Heart right ventricle (tissue), 16 donors: ENCODE results near the gene NOM1. TPM values are rescaled to one million over a fixed set of nuclear protein-coding genes. Genes with fewer than 3 reads are reported as not detected.

Experiments used
- ATAC-seq, 8 donors: fragments of 200-7000 bp; cut with Tn5 transposase; one replicate each; pipeline ENCODE4 v1.9.1; 2020; ENCODE audit warnings: mild to moderate bottlenecking in 8 of 8, moderate library complexity in 8 of 8, moderate number of reproducible peaks in 1 of 8
- DNase-seq, 2 donors: peaks; one replicate each; pipeline ENCODE4 v3.0.0-alpha.2; 2020
- H3K27ac ChIP-seq, 10 donors: fragments of 200-600 bp; sonication (generic) in 2 of 10; one replicate each; pipeline versions ENCODE4 v1.5.0 to v1.8.0; 2020 to 2022; ENCODE audit warnings: mild to moderate bottlenecking in 3 of 10
- H3K27me3 ChIP-seq, 7 donors: fragments of 200-600 bp; one replicate each; pipeline ENCODE4 v1.8.0; 2021 to 2022; ENCODE audit warnings: mild to moderate bottlenecking in 2 of 7
- H3K36me3 ChIP-seq, 9 donors: fragments of 200-600 bp; sonication (generic) in 1 of 9; one replicate each; pipeline versions ENCODE4 v1.5.0 to v1.8.0; 2020 to 2022; ENCODE audit warnings: mild to moderate bottlenecking in 2 of 9
- H3K4me1 ChIP-seq, 9 donors: fragments of 200-600 bp; sonication (generic) in 1 of 9; one replicate each; pipeline versions ENCODE4 v1.5.0 to v1.8.0; 2020 to 2022; ENCODE audit warnings: mild to moderate bottlenecking in 4 of 9
- H3K4me3 ChIP-seq, 10 donors: fragments of 200-600 bp; sonication (generic) in 2 of 10; one replicate each; pipeline versions ENCODE4 v1.5.0 to v1.8.0; 2020 to 2022; ENCODE audit warnings: mild to moderate bottlenecking in 7 of 10, moderate library complexity in 2 of 10
- H3K9me3 ChIP-seq, 11 donors: fragments of 200-600 bp in 10 of 11; sonication (generic) in 2 of 11; one replicate each; pipeline versions ENCODE4 v1.5.0 to v1.8.0; 2013 to 2022; ENCODE audit warnings: mild to moderate bottlenecking in 2 of 11, control low read depth in 1 of 11, moderate library complexity in 1 of 11
- CTCF ChIP-seq, 9 donors: fragments of 200-600 bp; sonication (generic) in 2 of 9; IDR thresholded peaks; one replicate each; pipeline versions ENCODE4 v1.5.0 to v1.8.0; 2021 to 2022; ENCODE audit warnings: antibody characterized with exemption in 9 of 9, mild to moderate bottlenecking in 5 of 9, moderate library complexity in 1 of 9
- WGBS, 2 donors: extraction: QIAGEN DNeasy Blood & Tissue Kit; methylation state at CpG; one replicate each; pipeline ENCODE4 v1.1.7; 2013; ENCODE audit warnings: inconsistent platforms in 1 of 2; 5-methylcytosine and 5-hydroxymethylcytosine counted together
- intact Hi-C, 10 donors: fragments of 100-400 bp; cut with DNase I; formaldehyde crosslinking; loops; one replicate each; pipeline versions ENCODE4 v1.11.1 to v1.14.2; 2022
- polyA plus RNA-seq, 2 donors: library from polyadenylated mRNA; stranded (reverse); fragments of 200-250 nt; gene quantifications; one replicate each; pipeline ENCODE4 v1.2.3, GENCODE V29; 2013
- total RNA-seq, 10 donors: library from RNA; stranded (reverse); fragmentation: NEBNext Ultra II Directional in 3 of 10; extraction: Animal tissue kit (Norgen Biotek cat#: 25700) in 3 of 10; gene quantifications; one replicate each; pipeline versions ENCODE4 v1.2.1 to v1.2.4, GENCODE V29; 2021 to 2023
- donor health status: Arrhythmogenic right ventricular cardiomyopathy.
- donor health status: ischemic (EF 13 %, LVEDD 7.1; RV severe dilation, severe dysfunction).
- donor health status: healthy with polysubstance abuse.
- donor health status: DM: no; HTN: yes; CAD: no.
- donor health status: DM: no; HTN: no; CAD: no.
- donor health status: ischemic (EF 25% LVEDD 6.9; RV normal size, moderate dysfunction).
- donor health status: ischemic (EF 25% LVEDD 5.7; RV mildly dilated, moderate dysfunction).
- donor health status: healthy.
- donor health status: DM: yes; HTN: yes; CAD: no.
- donor health status: Ischemic cardiomyopathy.
- donor health status: ischemic (EF 35%, LVEDD 5.7; RV mildly dilated, moderate dysfunction).
- donor health status: nonischemic (EF 11% LVEDD 7.7; RV severe dilation, severe dysfunction).
- donor health status: DM: yes; HTN: yes; CAD: no.
- donor health status: PGD.
- donor health status: ischemic (EF 29% LVEDD 5.4; RV normal size, mild dysfunction).
- donor health status: nonischemic (EF 23%, LVEDD 6.1; RV moderate dilation, normal function).

Gene NOM1
- total and polyA plus RNA-seq, 12 donors = 4.2 to 13.6 (median 8.3) TPM

GRCh38 chr7:156963472-156963871 lies 14.0 kb downstream of the NOM1 start:
- no peak for TF ChIP-seq CTCF (IDR thresholded peaks at IDR 0.05)
- no peaks in the 10 kb centered on the region for H3K9me3 ChIP-seq
- no peaks in the 10 kb centered on the region for H3K27me3 ChIP-seq
- no peak overlapping the region for H3K4me3 ChIP-seq
- no peak for ATAC-seq
- WGBS, 2 donors = 92 to 93% methylated on average over 12 of the region's 12 CpGs
- peaks cover 3 to 100% (median 65%) of the 10 kb centered on the region in 9 donors for H3K36me3 ChIP-seq
- H3K27ac ChIP-seq = no peak overlapping the region
- intact Hi-C loops = loop anchor here in 2 of 10 donors (10.0 kb wide), 2 partner anchors 311 to 421 kb away; no protein-coding TSS in a partner anchor
- no peak for DNase-seq
- H3K4me1 ChIP-seq = no peaks in the 10 kb centered on the region

- intact Hi-C loops = loop anchor here in 2 of 10 donors (10.0 kb wide), 2 partner anchors 310 to 420 kb away; no protein-coding TSS in a partner anchor
- Histone ChIP-seq H3K4me1 (no peaks in the 10 kb centered on the region), H3K27me3 (no peaks in the 10 kb centered on the region), H3K4me3 (no peak overlapping the region), H3K9me3 (no peaks in the 10 kb centered on the region), H3K27ac (no peak overlapping the region), H3K36me3 (peaks cover 3 to 99% (median 70%) of the 10 kb centered on the region in 9 donors)
- TF ChIP-seq CTCF (IDR thresholded peaks at IDR 0.05) = no peak
- 94 to 97% methylated on average over 11 of the region's 11 CpGs for WGBS, 2 donors
- DNase-seq (no peak), ATAC-seq (no peak)
Observed at GRCh38 chr7:156964971-156965370, 15.5 kb downstream of the NOM1 start.

DNA sequence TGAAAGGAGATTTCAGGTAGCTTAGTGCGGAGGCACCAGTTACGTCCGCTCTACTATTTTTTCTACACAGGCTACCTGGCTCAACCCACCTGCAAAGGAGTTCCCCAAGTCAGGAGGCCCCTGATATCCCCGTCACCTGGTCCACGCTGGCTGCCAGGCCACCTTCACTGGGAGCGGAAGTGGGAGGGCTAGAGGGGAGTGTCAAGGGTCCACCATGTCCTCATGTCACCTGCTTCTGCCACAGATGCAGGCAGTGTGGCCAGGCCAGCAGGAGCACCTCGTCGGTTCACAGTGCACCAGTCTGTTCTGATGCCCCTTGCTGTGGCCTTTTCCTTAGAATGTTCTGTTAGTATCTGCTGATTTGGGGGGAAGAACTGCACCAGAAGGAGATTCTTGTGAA lies 16.9 kb downstream of the NOM1 start:
- Histone ChIP-seq H3K27ac (no peak overlapping the region), H3K4me3 (no peak overlapping the region), H3K4me1 (no peaks in the 10 kb centered on the region), H3K9me3 (no peaks in the 10 kb centered on the region), H3K27me3 (no peaks in the 10 kb centered on the region), H3K36me3 (peaks cover 0 to 99% (median 63%) of the 10 kb centered on the region in 9 donors)
- 94% methylated on average over 8 of the region's 8 CpGs for WGBS, 2 donors
- DNase-seq = no peak
- no peak for ATAC-seq
- no peak for TF ChIP-seq CTCF (IDR thresholded peaks at IDR 0.05)
- intact Hi-C loops = loop anchor here in 2 of 10 donors (10.0 kb wide), 2 partner anchors 308 to 418 kb away; no protein-coding TSS in a partner anchor

- TF ChIP-seq CTCF (IDR thresholded peaks at IDR 0.05) = no peak
- intact Hi-C loops = loop anchor here in 2 of 10 donors (10.0 kb wide), 2 partner anchors 307 to 417 kb away; no protein-coding TSS in a partner anchor
- 94 to 97% methylated on average over 27 of the region's 27 CpGs for WGBS, 2 donors
- no peaks in the 10 kb centered on the region for H3K27me3 ChIP-seq
- H3K9me3 ChIP-seq = no peaks in the 10 kb centered on the region
- no peaks in the 10 kb centered on the region for H3K4me1 ChIP-seq
- no peak overlapping the region for H3K27ac ChIP-seq
- peaks cover 0 to 99% (median 49%) of the 10 kb centered on the region in 9 donors for H3K36me3 ChIP-seq
- ATAC-seq (no peak), DNase-seq (no peak)
- H3K4me3 ChIP-seq = no peak overlapping the region
Observed at GRCh38 chr7:156968183-156968582, 18.7 kb downstream of the NOM1 start.
